Smooth muscle cell (in vitro differentiated cells): ENCODE measurements around the gene DAP. TPM values are rescaled to one million over a fixed set of nuclear protein-coding genes. Genes with fewer than 3 reads are reported as not detected.

Experiments
- DNase-seq: peaks from one replicate; lab custom pipeline; 2025; ENCODE audit not compliant: unreplicated experiment; lab: John Stamatoyannopoulos, UW
- H2AFZ ChIP-seq: fragments of 200-600 bp; sonication (generic); 2 replicates; pipeline ENCODE4 v1.6.0; 2016; ENCODE audit warnings: antibody characterized with exemption, low read depth, mild to moderate bottlenecking
- H3F3A ChIP-seq: fragments of 200-600 bp; sonication (generic); 2 replicates; pipeline ENCODE4 v1.6.0; 2017; ENCODE audit warnings: antibody characterized with exemption, low read depth
- H3K27ac ChIP-seq: fragments of 200-600 bp; sonication (generic); 2 replicates; pipeline ENCODE4 v1.5.1; 2016; ENCODE audit warnings: low read depth, mild to moderate bottlenecking
- H3K27me3 ChIP-seq: fragments of 200-600 bp; sonication (generic); 2 replicates; pipeline ENCODE4 v1.6.1; 2016; ENCODE audit warnings: low read depth, mild to moderate bottlenecking
- H3K36me3 ChIP-seq: fragments of 200-600 bp; sonication (generic); 2 replicates; pipeline ENCODE4 v1.5.1; 2016; ENCODE audit warnings: low read depth
- H3K4me1 ChIP-seq: fragments of 200-600 bp; sonication (generic); 2 replicates; pipeline ENCODE4 v1.5.1; 2016; ENCODE audit warnings: low read depth
- H3K4me2 ChIP-seq: fragments of 200-600 bp; sonication (generic); 2 replicates; pipeline ENCODE4 v1.6.0; 2016; ENCODE audit warnings: mild to moderate bottlenecking
- H3K4me3 ChIP-seq: fragments of 200-600 bp; sonication (generic); 2 replicates; pipeline ENCODE4 v1.5.1; 2016; ENCODE audit warnings: mild to moderate bottlenecking
- H3K79me2 ChIP-seq: fragments of 200-600 bp; sonication (generic); 2 replicates; pipeline ENCODE4 v1.6.0; 2016; ENCODE audit warnings: low read depth, mild to moderate bottlenecking
- H3K9ac ChIP-seq: fragments of 200-600 bp; sonication (generic); 2 replicates; pipeline ENCODE4 v1.6.0; 2016; ENCODE audit warnings: low read depth
- H3K9me3 ChIP-seq: fragments of 200-600 bp; sonication (generic); replicated peaks from 2 replicates; pipeline ENCODE4 v1.5.1; 2016; ENCODE audit warnings: low read depth
- H4K20me1 ChIP-seq: fragments of 200-600 bp; sonication (generic); 2 replicates; pipeline ENCODE4 v1.6.0; 2016; ENCODE audit warnings: low read depth
- CTCF ChIP-seq: fragments of 200-600 bp; sonication (generic); IDR thresholded peaks from 2 replicates; pipeline ENCODE4 v1.5.1; 2017; ENCODE audit warnings: borderline replicate concordance, mild to moderate bottlenecking, antibody characterized with exemption; ENCODE audit not compliant: insufficient read depth, poor library complexity, severe bottlenecking
- WGBS: methylation state at CpG from one replicate; pipeline ENCODE4 v1.1.7; 2016; ENCODE audit warnings: low lambda C conversion rate; 5-methylcytosine and 5-hydroxymethylcytosine counted together
- polyA plus RNA-seq: library from polyadenylated mRNA; unstranded; fragments of >200 nt; fragmentation: Nextera tagmentation; extraction: Ambion mirVana; gene quantifications from 2 replicates; pipeline ENCODE4 v1.2.1, GENCODE V29; 2016
- total RNA-seq: library from RNA; depleted of rRNA; stranded (reverse); fragments of >200 nt; gene quantifications from 2 replicates; pipeline ENCODE4 v1.2.3, GENCODE V29; 2014

DAP gene
- total and polyA plus RNA-seq, 2 experiments from 2014 or later = 52.3 to 190 TPM

- no peaks in the 10 kb centered on the region for H3K4me1 ChIP-seq
- no peaks in the 10 kb centered on the region for H3F3A ChIP-seq
- WGBS = 82% methylated on average over 13 of the region's 13 CpGs
- H3K27me3 ChIP-seq = no peaks in the 10 kb centered on the region
- no peak overlapping the region for H3K4me2 ChIP-seq
- H3K9ac ChIP-seq = no peak overlapping the region
- H3K36me3 ChIP-seq = no peaks in the 10 kb centered on the region
- TF ChIP-seq CTCF = no peak
- no peak overlapping the region for H2AFZ ChIP-seq
- no peaks in the 10 kb centered on the region for H3K79me2 ChIP-seq
- no peak overlapping the region for H3K4me3 ChIP-seq
- no peak overlapping the region for H3K27ac ChIP-seq
- no peaks in the 10 kb centered on the region for H3K9me3 ChIP-seq
- no peak for DNase-seq
- no peaks in the 10 kb centered on the region for H4K20me1 ChIP-seq
These were observed 97.4 kb downstream of the DAP start for GRCh38 chr5:10663489-10664179.

- Histone ChIP-seq H3K4me2 (no peak overlapping the region), H2AFZ (no peak overlapping the region), H3K9ac (no peak overlapping the region), H3K27ac (no peak overlapping the region), H3K4me1 (no peaks in the 10 kb centered on the region), H3F3A (no peaks in the 10 kb centered on the region), H3K36me3 (no peaks in the 10 kb centered on the region), H3K27me3 (no peaks in the 10 kb centered on the region), H3K9me3 (no peaks in the 10 kb centered on the region), H4K20me1 (no peaks in the 10 kb centered on the region), H3K79me2 (no peaks in the 10 kb centered on the region), H3K4me3 (no peak overlapping the region)
- TF ChIP-seq CTCF = no peak
- no peak for DNase-seq
- WGBS = 91% methylated on average over 10 of the region's 10 CpGs
These were observed 98.2 kb downstream of the DAP start for GRCh38 chr5:10662661-10663488.

GRCh38 chr5:10662083-10662482 lies 99.0 kb downstream of the DAP start:
- Histone ChIP-seq H3K4me3 (no peak overlapping the region), H3K4me2 (no peak overlapping the region), H3K27me3 (no peaks in the 10 kb centered on the region), H3K79me2 (no peaks in the 10 kb centered on the region), H3F3A (no peaks in the 10 kb centered on the region), H2AFZ (no peak overlapping the region), H3K4me1 (no peaks in the 10 kb centered on the region), H3K36me3 (no peaks in the 10 kb centered on the region), H3K9me3 (no peaks in the 10 kb centered on the region), H4K20me1 (no peaks in the 10 kb centered on the region), H3K27ac (no peak overlapping the region), H3K9ac (no peak overlapping the region)
- TF ChIP-seq CTCF = no peak
- DNase-seq = no peak
- 93% methylated on average over 11 of the region's 11 CpGs for WGBS
